Transverse colon (tissue), 4 donors: ENCODE measurements around the gene ZNF346. TPM values are rescaled to one million over a fixed set of nuclear protein-coding genes. Genes with fewer than 3 reads are reported as not detected.
"Not testable (repeated sequence)": the region's sequence is repeated elsewhere in the genome, so short reads cannot be mapped to it uniquely, and the experiment has no call there.

Experiments used
- DNase-seq: peaks from one replicate; pipeline ENCODE4 v3.0.0-alpha.2; 2019
- H3K27ac ChIP-seq, 4 donors: fragments of 200-600 bp; sonication (generic); 2 replicates each; pipeline ENCODE4 v1.5.1; 2016 to 2018; ENCODE audit warnings: inconsistent platforms in 4 of 4
- H3K27me3 ChIP-seq: fragments of 200-600 bp; sonication (generic); 2 replicates; pipeline ENCODE4 v1.5.1; 2017; ENCODE audit warnings: inconsistent platforms
- H3K36me3 ChIP-seq, 4 donors: fragments of 200-600 bp; sonication (generic); 2 replicates each; pipeline ENCODE4 v1.5.1; 2017 to 2019; ENCODE audit warnings: inconsistent platforms in 4 of 4
- H3K4me1 ChIP-seq, 4 donors: fragments of 200-600 bp; sonication (generic); 2 replicates each; pipeline ENCODE4 v1.5.1; 2017 to 2020; ENCODE audit warnings: inconsistent platforms in 4 of 4
- H3K4me3 ChIP-seq, 4 donors: fragments of 200-600 bp; sonication (generic); 1 replicate in 1 of 4; 2 replicates in 3 of 4; pipeline versions ENCODE4 v1.5.1 to v1.6.1; 2017 to 2019; ENCODE audit warnings: inconsistent platforms in 4 of 4
- H3K9me3 ChIP-seq, 2 donors: fragments of 200-600 bp; sonication (generic); 2 replicates each; pipeline ENCODE4 v1.5.1; 2017 to 2019; ENCODE audit warnings: inconsistent platforms in 2 of 2
- EP300 ChIP-seq: sonication (generic); formaldehyde crosslinking; IDR thresholded peaks from one replicate; pipeline ENCODE4 v1.6.1; 2017; ENCODE audit warnings: antibody characterized with exemption, low read depth
- POLR2A ChIP-seq: fragments of 450-650 bp; IDR thresholded peaks from one replicate; pipeline ENCODE4 v1.6.1; 2016; ENCODE audit warnings: antibody characterized with exemption, mild to moderate bottlenecking, moderate library complexity
- POLR2AphosphoS5 ChIP-seq, 3 donors: sonication (generic); formaldehyde crosslinking; IDR thresholded peaks; one replicate each; pipeline ENCODE4 v1.6.1; 2016; ENCODE audit warnings: antibody characterized with exemption in 3 of 3
- WGBS, 2 donors: methylation state at CpG; one replicate each; pipeline ENCODE4 v1.1.5; 2018; ENCODE audit warnings: low coverage in 1 of 2; 5-methylcytosine and 5-hydroxymethylcytosine counted together
- in situ Hi-C, 4 donors: fragments of 200-750 bp; cut with MboI; loops; one replicate each; pipeline versions ENCODE4 v1.15.0 to v1.15.1; 2017; ENCODE audit warnings: low sequenced_read_pairs in 3 of 4, low pct_ligation_motif_present in 1 of 4, low pct_unique_long_range_greater_than_20kb in 1 of 4
- intact Hi-C: fragments of 100-400 bp; cut with DNase I; formaldehyde crosslinking; loops from one replicate; pipeline ENCODE4 v1.15.1; 2023; ENCODE audit warnings: low total_unique reads
- total RNA-seq, 4 donors: library from RNA; depleted of rRNA; stranded (reverse); fragments of >200 nt; gene quantifications; one replicate each; pipeline ENCODE4 v1.1.0, GENCODE V29; 2016
- TF ChIP-seq, protein P1 (sequence below), 5 experiments: fragments of 200-600 bp in 3 of 5; fragments of 450-650 bp in 2 of 5; sonication (generic) in 3 of 5; IDR thresholded peaks; 1 replicate in 2 of 5; 2 replicates in 3 of 5; pipeline ENCODE4 v1.5.1; 2016 to 2017; ENCODE audit warnings: antibody characterized with exemption in 5 of 5, inconsistent platforms in 3 of 5, mild to moderate bottlenecking in 2 of 5, moderate library complexity in 1 of 5

ZNF346 gene
- total RNA-seq, 4 donors from 2014 or later: 10.1 to 19.5 (median 12.6) TPM

DNA sequence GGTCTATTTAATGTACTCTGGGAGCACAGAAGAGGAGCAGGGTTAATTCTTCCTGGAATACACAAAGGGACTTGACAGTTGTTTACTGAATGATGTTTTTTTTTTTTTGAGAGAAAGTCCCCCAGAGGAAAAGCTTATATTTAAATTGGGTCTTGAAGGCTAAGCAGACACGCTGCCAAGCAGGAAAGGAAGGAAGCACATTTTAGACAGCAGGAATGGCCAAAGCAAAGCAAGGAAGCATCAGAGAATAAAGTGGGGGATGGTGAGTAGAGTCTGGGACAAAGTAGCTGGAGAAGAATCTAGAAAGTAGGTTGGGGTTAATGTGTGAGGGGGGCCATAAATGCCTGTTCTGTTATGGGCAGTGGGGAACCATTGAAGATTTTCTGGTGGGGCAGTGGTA, 21.5 kb downstream of the ZNF346 start:
- Histone ChIP-seq H3K27ac (no peak overlapping the region), H3K36me3 (peaks cover 0 to 9% (median 3%) of the 10 kb centered on the region in 4 donors), H3K9me3 (no peaks in the 10 kb centered on the region), H3K4me3 (no peak overlapping the region), H3K27me3 (no peaks in the 10 kb centered on the region), H3K4me1 (peaks cover 0 to 4% (median 0%) of the 10 kb centered on the region in 4 donors)
- DNase-seq: no peak
- no peak for TF ChIP-seq POLR2AphosphoS5 (IDR thresholded peaks at IDR 0.05)
- no peak for TF ChIP-seq EP300
- TF ChIP-seq POLR2A: no peak
- TF ChIP-seq, protein P1, sequence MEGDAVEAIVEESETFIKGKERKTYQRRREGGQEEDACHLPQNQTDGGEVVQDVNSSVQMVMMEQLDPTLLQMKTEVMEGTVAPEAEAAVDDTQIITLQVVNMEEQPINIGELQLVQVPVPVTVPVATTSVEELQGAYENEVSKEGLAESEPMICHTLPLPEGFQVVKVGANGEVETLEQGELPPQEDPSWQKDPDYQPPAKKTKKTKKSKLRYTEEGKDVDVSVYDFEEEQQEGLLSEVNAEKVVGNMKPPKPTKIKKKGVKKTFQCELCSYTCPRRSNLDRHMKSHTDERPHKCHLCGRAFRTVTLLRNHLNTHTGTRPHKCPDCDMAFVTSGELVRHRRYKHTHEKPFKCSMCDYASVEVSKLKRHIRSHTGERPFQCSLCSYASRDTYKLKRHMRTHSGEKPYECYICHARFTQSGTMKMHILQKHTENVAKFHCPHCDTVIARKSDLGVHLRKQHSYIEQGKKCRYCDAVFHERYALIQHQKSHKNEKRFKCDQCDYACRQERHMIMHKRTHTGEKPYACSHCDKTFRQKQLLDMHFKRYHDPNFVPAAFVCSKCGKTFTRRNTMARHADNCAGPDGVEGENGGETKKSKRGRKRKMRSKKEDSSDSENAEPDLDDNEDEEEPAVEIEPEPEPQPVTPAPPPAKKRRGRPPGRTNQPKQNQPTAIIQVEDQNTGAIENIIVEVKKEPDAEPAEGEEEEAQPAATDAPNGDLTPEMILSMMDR (IDR thresholded peaks at IDR 0.05): no peak
- WGBS, 2 donors: 89 to 90% methylated on average over 1 of the region's 1 CpG
- intact Hi-C loops (no loop called here), in situ Hi-C loops (no loop called here)

DNA sequence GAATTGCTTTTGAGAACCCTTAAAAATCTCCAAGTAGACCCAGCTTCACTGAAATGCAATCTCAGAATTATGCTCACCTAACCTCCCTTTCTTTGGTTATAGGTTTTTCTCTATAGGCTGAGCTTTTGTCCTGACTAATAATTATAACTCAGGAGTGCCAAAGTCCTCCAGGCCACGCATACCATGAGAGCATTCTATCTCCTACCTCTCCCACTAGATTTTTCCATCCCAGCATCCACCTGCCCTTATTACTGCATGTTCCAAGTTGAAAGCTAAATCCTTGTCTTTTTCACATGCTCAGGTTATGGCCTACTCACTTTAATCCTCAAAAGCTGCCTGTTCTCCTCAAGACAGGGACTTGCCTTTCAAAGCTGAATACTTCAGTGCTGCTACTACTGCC, 22.1 kb downstream of the ZNF346 start:
- intact Hi-C loops (no loop called here), in situ Hi-C loops (no loop called here)
- no peaks in the 10 kb centered on the region for H3K9me3 ChIP-seq
- no peak for DNase-seq
- H3K4me3 ChIP-seq: no peak overlapping the region
- peaks cover 0 to 9% (median 3%) of the 10 kb centered on the region in 4 donors for H3K36me3 ChIP-seq
- H3K27me3 ChIP-seq: no peaks in the 10 kb centered on the region
- H3K27ac ChIP-seq: no peak overlapping the region
- 76 to 100% methylated on average over 1 of the region's 1 CpG for WGBS, 2 donors
- TF ChIP-seq POLR2AphosphoS5 (IDR thresholded peaks at IDR 0.05) (no peak), POLR2A (no peak), EP300 (no peak)
- TF ChIP-seq, protein P1 (IDR thresholded peaks at IDR 0.05): no peak
- H3K4me1 ChIP-seq: peaks cover 0 to 4% (median 0%) of the 10 kb centered on the region in 4 donors

DNA sequence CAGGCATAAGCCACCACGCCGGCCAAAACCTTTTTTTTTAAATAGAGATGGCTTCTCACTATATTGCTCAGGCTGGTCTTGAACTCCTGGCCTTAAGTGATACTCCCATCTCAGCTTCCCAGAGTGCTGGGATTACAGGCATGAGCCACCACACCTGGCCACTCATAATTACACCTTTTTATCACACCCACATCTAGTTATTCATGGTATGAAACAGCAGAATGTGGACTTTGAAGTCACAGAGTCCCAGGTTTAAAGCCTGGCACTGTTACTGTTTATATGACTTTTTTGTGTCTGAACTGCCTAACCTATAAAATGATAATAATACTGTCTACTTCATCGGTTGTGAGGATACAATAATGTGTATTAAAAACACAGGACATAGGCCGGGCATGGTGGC, 23.1 kb downstream of the ZNF346 start:
- no peak overlapping the region for H3K4me3 ChIP-seq
- no peaks in the 10 kb centered on the region for H3K27me3 ChIP-seq
- intact Hi-C loops: no loop called here
- 47 to 84% methylated on average over 2 to 4 of the region's 4 CpGs for WGBS, 2 donors
- H3K9me3 ChIP-seq: no peaks in the 10 kb centered on the region
- H3K27ac ChIP-seq: peak overlapping the region; percentile 1 to 60 (median 32)
- DNase-seq: peak; percentile 37
- TF ChIP-seq, protein P1 (IDR thresholded peaks at IDR 0.05): no peak
- TF ChIP-seq POLR2AphosphoS5 (IDR thresholded peaks at IDR 0.05): peak in 1 of 3 donors; percentile 39
- peaks cover 0 to 4% (median 0%) of the 10 kb centered on the region in 4 donors for H3K4me1 ChIP-seq
- in situ Hi-C loops: no loop called here
- H3K36me3 ChIP-seq: peaks cover 0 to 9% (median 3%) of the 10 kb centered on the region in 4 donors

DNA sequence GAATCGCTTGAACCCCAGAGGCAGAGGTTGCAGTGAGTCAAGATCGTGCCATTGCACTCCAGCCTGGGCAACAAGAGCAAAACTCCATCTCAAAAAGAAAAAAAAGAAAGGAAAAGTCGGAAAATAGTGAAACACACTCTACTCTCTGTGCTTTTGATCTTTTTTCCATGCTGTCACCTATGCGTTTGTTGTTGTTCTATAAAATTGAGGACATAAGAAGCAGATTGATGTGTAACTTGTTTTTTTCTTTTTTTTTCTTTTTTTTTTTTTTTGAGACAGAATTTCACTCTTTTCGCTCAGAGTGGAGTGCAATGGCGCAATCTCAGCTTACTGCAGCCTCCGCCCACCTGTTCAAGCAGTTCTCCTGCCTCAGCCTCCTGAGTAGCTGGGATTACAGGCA, 26.0 kb downstream of the ZNF346 start:
- DNase-seq, H3K4me1 ChIP-seq, in situ Hi-C loops, H3K36me3 ChIP-seq, H3K9me3 ChIP-seq, H3K4me3 ChIP-seq, H3K27me3 ChIP-seq, H3K27ac ChIP-seq, intact Hi-C loops: not testable (repeated sequence)
- 93 to 98% methylated on average over 7 of the region's 7 CpGs for WGBS, 2 donors

DNA sequence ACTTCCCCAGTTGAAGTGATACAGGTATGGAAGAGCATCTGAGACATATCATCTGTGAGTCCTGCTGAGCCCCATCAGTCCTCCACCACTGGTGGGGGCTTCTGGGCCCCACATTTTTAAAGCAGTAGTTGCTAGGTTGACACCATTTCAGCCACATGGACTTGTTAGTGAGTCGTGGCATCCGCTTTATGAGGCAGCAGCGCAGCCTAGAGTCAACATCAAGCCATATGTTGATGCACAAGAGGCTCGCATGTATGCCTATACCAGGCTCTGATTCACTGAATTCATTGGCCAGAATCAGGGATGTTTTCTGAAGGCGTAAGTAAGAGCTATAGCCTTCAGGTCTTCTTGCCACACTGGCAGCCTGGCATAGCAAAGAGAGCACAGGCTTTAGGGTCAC, 26.8 kb downstream of the ZNF346 start:
- TF ChIP-seq POLR2A: no peak
- in situ Hi-C loops: no loop called here
- intact Hi-C loops: no loop called here
- H3K4me1 ChIP-seq: peaks cover 0 to 4% (median 0%) of the 10 kb centered on the region in 4 donors
- H3K27me3 ChIP-seq: no peaks in the 10 kb centered on the region
- DNase-seq: no peak
- no peaks in the 10 kb centered on the region for H3K9me3 ChIP-seq
- no peak overlapping the region for H3K27ac ChIP-seq
- H3K36me3 ChIP-seq: peaks cover 0 to 6% (median 2%) of the 10 kb centered on the region in 4 donors
- 91 to 100% methylated on average over 1 to 5 of the region's 5 CpGs for WGBS, 2 donors
- H3K4me3 ChIP-seq: no peak overlapping the region
